Right lobe of liver (tissue), 4 donors: ENCODE data around the gene CDKAL1.

Experiments
- POLR2A ChIP-seq: fragments of 450-650 bp; IDR thresholded peaks from one replicate; pipeline ENCODE4 v1.6.1; 2017; ENCODE audit warnings: antibody characterized with exemption, mild to moderate bottlenecking
- TF ChIP-seq, protein P1 (sequence below), 4 donors: fragments of 200-600 bp in 3 of 4; fragments of 450-650 bp in 1 of 4; IDR thresholded peaks; one replicate each; pipeline versions ENCODE4 v1.5.1 to v1.8.0; 2016 to 2022; ENCODE audit warnings: antibody characterized with exemption in 4 of 4, mild to moderate bottlenecking in 2 of 4
- donor health status: DM: no; HTN: no; CAD: no.
- donor health status: DM: no; HTN: no; CAD: no.
- donor health status: DM: no; HTN: yes; CAD: no.

DNA sequence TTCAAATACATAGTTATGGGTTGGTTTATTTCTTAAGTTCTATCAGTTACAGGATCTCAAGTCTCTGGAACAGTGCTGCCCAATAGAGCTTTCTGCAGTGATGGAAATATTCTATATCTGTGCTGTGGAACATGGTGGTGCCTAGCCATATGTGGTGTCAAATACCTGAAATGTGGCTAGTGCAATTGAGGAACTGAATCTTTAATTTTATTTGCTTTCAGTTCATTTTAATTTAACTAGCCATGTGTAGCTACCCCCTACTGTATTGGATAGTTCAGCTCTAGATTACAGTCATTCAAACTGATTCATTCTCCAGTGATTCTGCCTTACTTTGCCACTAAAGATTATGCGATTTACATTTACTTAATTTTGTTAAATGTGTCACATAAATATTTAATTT, 503.2 kb downstream of the CDKAL1 start:
- TF ChIP-seq, protein P1, sequence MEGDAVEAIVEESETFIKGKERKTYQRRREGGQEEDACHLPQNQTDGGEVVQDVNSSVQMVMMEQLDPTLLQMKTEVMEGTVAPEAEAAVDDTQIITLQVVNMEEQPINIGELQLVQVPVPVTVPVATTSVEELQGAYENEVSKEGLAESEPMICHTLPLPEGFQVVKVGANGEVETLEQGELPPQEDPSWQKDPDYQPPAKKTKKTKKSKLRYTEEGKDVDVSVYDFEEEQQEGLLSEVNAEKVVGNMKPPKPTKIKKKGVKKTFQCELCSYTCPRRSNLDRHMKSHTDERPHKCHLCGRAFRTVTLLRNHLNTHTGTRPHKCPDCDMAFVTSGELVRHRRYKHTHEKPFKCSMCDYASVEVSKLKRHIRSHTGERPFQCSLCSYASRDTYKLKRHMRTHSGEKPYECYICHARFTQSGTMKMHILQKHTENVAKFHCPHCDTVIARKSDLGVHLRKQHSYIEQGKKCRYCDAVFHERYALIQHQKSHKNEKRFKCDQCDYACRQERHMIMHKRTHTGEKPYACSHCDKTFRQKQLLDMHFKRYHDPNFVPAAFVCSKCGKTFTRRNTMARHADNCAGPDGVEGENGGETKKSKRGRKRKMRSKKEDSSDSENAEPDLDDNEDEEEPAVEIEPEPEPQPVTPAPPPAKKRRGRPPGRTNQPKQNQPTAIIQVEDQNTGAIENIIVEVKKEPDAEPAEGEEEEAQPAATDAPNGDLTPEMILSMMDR (IDR thresholded peaks at IDR 0.05) = no peak
- TF ChIP-seq POLR2A = no peak
